ENCODE results near the gene SUMO3. TPM values are rescaled to one million over a fixed set of nuclear protein-coding genes. Genes with fewer than 3 reads are reported as not detected.

The SUMO3 gene
- total and polyA plus RNA-seq, 2 of the 13 experiments (the other 11 are each of a cell fraction or from before 2014, with no cell fraction given): 51.4 to 92.4 TPM

DNA sequence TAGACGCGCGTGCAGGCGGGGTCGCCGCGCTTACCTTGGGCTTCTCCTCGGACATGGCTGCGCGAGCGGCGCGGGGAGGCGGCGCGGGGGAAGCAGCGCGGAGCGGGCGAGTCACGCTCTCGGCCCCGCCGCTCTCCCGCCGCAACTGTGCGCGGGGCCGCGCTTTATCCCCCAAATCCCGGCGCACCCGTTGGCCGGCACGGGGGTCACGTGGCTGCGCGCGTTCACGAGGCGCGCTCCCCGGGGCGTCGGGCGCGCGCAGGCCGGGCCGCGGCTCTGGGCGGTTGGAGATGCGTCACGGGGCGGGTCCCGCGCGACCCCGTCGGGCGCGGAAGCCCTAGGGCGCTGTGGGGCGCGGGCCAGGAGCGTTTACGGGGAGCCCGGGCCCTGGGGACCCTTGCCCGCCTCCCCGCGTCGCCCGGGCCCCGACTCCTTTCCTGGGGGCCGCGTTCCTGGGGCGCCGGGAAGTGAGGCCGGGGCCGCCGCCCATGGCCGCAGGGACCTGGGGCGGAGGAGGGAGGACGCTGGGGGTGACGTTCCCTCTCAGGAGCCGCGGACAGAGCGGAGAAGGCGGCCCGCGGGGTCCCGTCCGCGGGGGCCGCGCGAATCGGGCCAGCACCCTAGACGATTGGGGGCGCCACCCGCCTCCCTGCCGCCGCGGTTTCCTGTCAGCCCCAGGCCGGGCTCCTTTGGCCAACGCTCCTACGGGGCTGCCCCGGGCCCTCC lies at the start of gene SUMO3 (continued):
- TF ChIP-seq, protein P1, sequence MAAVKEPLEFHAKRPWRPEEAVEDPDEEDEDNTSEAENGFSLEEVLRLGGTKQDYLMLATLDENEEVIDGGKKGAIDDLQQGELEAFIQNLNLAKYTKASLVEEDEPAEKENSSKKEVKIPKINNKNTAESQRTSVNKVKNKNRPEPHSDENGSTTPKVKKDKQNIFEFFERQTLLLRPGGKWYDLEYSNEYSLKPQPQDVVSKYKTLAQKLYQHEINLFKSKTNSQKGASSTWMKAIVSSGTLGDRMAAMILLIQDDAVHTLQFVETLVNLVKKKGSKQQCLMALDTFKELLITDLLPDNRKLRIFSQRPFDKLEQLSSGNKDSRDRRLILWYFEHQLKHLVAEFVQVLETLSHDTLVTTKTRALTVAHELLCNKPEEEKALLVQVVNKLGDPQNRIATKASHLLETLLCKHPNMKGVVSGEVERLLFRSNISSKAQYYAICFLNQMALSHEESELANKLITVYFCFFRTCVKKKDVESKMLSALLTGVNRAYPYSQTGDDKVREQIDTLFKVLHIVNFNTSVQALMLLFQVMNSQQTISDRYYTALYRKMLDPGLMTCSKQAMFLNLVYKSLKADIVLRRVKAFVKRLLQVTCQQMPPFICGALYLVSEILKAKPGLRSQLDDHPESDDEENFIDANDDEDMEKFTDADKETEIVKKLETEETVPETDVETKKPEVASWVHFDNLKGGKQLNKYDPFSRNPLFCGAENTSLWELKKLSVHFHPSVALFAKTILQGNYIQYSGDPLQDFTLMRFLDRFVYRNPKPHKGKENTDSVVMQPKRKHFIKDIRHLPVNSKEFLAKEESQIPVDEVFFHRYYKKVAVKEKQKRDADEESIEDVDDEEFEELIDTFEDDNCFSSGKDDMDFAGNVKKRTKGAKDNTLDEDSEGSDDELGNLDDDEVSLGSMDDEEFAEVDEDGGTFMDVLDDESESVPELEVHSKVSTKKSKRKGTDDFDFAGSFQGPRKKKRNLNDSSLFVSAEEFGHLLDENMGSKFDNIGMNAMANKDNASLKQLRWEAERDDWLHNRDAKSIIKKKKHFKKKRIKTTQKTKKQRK (IDR thresholded peaks at IDR 0.05; ENCODE audit: low read length): no peak
- 0 out of 2 replicates have a peak, but pooled peaks have one; percentile 30 for TF ChIP-seq ZNF280B (CRISPR knock-in tag; IDR thresholded peaks at IDR 0.05; ENCODE audit: borderline replicate concordance)
- TF ChIP-seq, protein P2, sequence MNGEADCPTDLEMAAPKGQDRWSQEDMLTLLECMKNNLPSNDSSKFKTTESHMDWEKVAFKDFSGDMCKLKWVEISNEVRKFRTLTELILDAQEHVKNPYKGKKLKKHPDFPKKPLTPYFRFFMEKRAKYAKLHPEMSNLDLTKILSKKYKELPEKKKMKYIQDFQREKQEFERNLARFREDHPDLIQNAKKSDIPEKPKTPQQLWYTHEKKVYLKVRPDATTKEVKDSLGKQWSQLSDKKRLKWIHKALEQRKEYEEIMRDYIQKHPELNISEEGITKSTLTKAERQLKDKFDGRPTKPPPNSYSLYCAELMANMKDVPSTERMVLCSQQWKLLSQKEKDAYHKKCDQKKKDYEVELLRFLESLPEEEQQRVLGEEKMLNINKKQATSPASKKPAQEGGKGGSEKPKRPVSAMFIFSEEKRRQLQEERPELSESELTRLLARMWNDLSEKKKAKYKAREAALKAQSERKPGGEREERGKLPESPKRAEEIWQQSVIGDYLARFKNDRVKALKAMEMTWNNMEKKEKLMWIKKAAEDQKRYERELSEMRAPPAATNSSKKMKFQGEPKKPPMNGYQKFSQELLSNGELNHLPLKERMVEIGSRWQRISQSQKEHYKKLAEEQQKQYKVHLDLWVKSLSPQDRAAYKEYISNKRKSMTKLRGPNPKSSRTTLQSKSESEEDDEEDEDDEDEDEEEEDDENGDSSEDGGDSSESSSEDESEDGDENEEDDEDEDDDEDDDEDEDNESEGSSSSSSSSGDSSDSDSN (CRISPR knock-in tag; IDR thresholded peaks at IDR 0.05): peak; percentile 55; the same call in 1 of the 2 replicates
- TF ChIP-seq ZSCAN30 (CRISPR knock-in tag; IDR thresholded peaks at IDR 0.05): no peak
- peak; percentile 49; the same call in 1 of the 2 replicates for TF ChIP-seq POGK (CRISPR knock-in tag; conservative IDR thresholded peaks at IDR 0.05)
- TF ChIP-seq, protein P3, sequence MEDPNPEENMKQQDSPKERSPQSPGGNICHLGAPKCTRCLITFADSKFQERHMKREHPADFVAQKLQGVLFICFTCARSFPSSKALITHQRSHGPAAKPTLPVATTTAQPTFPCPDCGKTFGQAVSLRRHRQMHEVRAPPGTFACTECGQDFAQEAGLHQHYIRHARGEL (CRISPR knock-in tag; IDR thresholded peaks at IDR 0.05): no peak
- TF ChIP-seq ZNF431 (CRISPR knock-in tag; IDR thresholded peaks at IDR 0.05; ENCODE audit: borderline replicate concordance, low read depth): no peak; the same call in 1 of the 2 replicates
- TF ChIP-seq EEA1 (CRISPR knock-in tag; IDR thresholded peaks at IDR 0.05; ENCODE audit: borderline replicate concordance): no peak
- TF ChIP-seq ZNF777 (CRISPR knock-in tag; IDR thresholded peaks at IDR 0.05): no peak
- TF ChIP-seq PBX3 (CRISPR knock-in tag; IDR thresholded peaks at IDR 0.05; ENCODE audit: borderline replicate concordance): no peak
- TF ChIP-seq PITX1 (CRISPR knock-in tag; IDR thresholded peaks at IDR 0.05): no peak
- no peak for TF ChIP-seq ZSCAN5A (CRISPR knock-in tag; IDR thresholded peaks at IDR 0.05; ENCODE audit: borderline replicate concordance)
